CD4-positive, alpha-beta T cell treated with Interleukin-2 at 100 ng/mL for 4 hours (primary cell): ENCODE results near the gene STS.

Experiments
- DNase-seq: peaks from one replicate; pipeline ENCODE4 v3.0.0-alpha.2; 2020; ENCODE audit warnings: low spot score

STS gene

GRCh38 chrX:7188672-7189071 is 41.2 kb downstream of the STS start:
- no peak for DNase-seq

DNA sequence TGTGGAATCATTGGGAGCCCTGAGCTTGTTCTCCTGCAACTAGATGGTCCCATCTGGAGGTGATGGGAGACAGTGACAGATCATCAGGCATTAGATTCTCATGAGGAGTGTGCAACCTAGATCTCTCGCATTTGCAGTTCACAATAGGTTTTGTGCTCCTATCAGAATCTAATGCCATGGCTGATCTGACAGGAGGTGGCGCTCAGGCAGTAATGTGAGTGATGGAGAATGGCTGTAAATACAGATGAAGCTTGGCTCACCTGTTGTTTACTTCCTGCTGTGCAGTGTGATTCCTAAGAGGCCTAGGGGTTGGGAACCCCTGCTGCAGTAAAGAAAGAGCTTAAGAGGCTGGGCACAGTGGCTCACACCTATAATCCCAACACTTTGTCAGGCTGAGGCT is 42.6 kb downstream of the STS start:
- DNase-seq, result no peak

DNA sequence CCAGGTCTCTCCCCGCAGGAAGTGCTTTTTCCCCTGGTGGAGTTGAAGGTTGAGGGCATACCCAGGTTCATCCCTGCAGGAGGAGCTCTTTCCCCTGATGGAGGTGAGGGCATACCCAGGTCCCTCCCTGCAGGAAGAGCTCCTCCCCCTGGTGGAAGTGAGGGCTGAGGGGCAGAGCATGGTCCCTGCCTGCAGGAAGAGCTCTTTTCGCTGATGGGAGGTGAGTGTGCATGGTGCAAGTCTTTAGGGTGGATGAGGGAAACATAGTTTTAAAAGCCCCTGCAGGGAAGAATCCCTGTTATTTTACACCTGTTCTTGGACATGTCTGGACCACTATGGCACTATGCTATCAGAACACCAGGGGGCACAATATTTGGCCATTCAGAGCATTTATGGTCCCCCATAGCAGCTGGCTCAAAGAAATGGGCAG is 44.2 kb downstream of the STS start:
- DNase-seq, result no peak

GRCh38 chrX:7192871-7193270 is 45.4 kb downstream of the STS start:
- DNase-seq, result no peak

DNA sequence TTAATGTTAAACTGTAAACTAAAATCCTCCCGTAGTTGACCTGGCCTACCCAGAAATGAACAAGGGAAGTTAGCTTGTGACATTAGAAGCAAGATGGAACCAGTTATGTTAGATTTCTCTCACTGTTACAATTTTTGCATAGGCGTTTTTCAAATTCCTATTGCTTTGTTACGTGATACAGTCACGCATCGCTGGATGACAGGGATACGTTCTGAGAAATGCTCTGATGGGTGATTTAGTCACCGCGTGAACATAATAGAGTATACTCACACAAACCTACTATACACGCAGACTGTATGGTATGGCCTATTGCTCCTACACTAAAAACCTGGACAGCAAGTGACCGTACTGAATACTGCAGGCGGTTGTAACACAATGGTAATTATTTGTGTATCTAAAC is 47.1 kb downstream of the STS start:
- DNase-seq, result no peak
